Measurements from ENCODE around the gene SLIT3.

DNA sequence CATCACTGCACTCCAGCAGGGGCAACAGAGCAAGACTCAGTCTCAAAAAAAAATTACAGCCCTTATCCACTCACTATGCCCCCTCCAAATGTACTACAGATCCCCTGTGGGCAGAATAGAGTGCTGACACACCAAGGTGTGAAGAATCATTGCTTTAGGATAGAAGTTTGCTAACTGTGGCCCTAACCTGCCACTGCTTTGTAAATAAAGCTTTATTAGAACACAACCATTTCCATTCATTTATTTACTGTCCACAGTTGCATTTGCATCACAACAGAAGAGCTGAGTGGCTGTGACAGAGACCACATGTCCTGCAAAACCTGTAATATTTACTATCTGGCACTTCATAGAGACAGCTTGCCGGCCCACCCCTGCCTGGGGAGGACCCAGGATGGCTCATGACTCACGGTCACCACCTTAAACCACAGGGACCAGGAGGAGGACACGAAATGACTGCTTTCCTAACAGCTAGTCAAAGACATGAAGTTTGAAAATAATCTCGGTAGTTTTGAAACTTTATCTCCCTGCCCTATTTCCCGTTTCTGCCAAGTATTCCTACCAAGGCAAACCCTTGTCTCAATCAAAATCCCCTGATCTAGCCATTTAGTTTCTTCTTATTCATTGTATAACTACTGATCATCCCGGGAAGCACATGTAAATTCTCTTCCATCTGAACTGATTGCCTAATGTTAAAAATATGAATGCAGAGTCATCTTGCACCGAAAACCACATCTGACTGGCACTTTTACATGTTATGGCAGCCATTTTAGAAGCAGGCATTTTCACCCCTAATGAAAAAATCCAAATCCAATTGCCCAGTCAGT, 206.1 kb downstream of the SLIT3 start:
- TF ChIP-seq ZFP3 (CRISPR knock-in tag; IDR thresholded peaks at IDR 0.05) (no peak), ISL1 (CRISPR knock-in tag; IDR thresholded peaks at IDR 0.05) (no peak), ZFP30 (CRISPR knock-in tag; IDR thresholded peaks at IDR 0.05) (no peak), RARB (CRISPR knock-in tag; IDR thresholded peaks at IDR 0.05) (no peak), PPARA (CRISPR knock-in tag; IDR thresholded peaks at IDR 0.05; ENCODE audit: borderline replicate concordance) (no peak), ESRRG (CRISPR knock-in tag; IDR thresholded peaks at IDR 0.05) (no peak), CSDC2 (CRISPR knock-in tag; IDR thresholded peaks at IDR 0.05) (no peak)
- TF ChIP-seq, protein P1, sequence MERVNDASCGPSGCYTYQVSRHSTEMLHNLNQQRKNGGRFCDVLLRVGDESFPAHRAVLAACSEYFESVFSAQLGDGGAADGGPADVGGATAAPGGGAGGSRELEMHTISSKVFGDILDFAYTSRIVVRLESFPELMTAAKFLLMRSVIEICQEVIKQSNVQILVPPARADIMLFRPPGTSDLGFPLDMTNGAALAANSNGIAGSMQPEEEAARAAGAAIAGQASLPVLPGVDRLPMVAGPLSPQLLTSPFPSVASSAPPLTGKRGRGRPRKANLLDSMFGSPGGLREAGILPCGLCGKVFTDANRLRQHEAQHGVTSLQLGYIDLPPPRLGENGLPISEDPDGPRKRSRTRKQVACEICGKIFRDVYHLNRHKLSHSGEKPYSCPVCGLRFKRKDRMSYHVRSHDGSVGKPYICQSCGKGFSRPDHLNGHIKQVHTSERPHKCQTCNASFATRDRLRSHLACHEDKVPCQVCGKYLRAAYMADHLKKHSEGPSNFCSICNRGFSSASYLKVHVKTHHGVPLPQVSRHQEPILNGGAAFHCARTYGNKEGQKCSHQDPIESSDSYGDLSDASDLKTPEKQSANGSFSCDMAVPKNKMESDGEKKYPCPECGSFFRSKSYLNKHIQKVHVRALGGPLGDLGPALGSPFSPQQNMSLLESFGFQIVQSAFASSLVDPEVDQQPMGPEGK (CRISPR knock-in tag; IDR thresholded peaks at IDR 0.05; ENCODE audit: borderline replicate concordance): no peak
- TF ChIP-seq, protein P2, sequence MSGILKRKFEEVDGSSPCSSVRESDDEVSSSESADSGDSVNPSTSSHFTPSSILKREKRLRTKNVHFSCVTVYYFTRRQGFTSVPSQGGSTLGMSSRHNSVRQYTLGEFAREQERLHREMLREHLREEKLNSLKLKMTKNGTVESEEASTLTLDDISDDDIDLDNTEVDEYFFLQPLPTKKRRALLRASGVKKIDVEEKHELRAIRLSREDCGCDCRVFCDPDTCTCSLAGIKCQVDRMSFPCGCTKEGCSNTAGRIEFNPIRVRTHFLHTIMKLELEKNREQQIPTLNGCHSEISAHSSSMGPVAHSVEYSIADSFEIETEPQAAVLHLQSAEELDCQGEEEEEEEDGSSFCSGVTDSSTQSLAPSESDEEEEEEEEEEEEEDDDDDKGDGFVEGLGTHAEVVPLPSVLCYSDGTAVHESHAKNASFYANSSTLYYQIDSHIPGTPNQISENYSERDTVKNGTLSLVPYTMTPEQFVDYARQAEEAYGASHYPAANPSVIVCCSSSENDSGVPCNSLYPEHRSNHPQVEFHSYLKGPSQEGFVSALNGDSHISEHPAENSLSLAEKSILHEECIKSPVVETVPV (CRISPR knock-in tag; IDR thresholded peaks at IDR 0.05): no peak
- TF ChIP-seq, protein P3, sequence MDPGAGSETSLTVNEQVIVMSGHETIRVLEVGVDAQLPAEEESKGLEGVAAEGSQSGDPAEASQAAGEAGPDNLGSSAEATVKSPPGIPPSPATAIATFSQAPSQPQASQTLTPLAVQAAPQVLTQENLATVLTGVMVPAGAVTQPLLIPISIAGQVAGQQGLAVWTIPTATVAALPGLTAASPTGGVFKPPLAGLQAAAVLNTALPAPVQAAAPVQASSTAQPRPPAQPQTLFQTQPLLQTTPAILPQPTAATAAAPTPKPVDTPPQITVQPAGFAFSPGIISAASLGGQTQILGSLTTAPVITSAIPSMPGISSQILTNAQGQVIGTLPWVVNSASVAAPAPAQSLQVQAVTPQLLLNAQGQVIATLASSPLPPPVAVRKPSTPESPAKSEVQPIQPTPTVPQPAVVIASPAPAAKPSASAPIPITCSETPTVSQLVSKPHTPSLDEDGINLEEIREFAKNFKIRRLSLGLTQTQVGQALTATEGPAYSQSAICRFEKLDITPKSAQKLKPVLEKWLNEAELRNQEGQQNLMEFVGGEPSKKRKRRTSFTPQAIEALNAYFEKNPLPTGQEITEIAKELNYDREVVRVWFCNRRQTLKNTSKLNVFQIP (CRISPR knock-in tag; IDR thresholded peaks at IDR 0.05; ENCODE audit: borderline replicate concordance, low read depth): no peak

All from SK-N-SH treated with all-trans-retinoic acid at 6 μM for 48 hours (cell line).